DMS 273 treated with DMSO at 0.1 percent for 48 hours (cell line): ENCODE data around the gene CGB5.

Source experiments
- DNase-seq: peaks from one replicate; lab custom pipeline; 2025; lab: John Stamatoyannopoulos, UW

CGB5 gene

DNA sequence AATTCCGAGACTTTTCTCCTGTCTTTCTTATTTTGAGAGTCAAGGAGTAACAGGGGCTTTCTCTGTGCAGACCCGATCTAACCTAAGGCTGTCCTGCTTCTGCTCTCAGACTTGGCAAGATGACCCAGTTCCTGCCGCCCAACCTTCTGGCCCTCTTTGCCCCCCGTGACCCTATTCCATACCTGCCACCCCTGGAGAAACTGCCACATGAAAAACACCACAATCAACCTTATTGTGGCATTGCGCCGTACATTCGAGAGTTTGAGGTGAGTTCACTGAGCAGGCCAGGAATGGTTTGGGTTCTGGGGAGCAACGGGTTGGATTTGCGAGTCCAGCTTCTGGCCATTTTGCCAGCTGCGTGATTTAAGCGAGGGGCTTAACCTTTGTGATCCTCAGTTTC lies 42.6 kb downstream of the CGB5 start:
- no peak for DNase-seq

DNA sequence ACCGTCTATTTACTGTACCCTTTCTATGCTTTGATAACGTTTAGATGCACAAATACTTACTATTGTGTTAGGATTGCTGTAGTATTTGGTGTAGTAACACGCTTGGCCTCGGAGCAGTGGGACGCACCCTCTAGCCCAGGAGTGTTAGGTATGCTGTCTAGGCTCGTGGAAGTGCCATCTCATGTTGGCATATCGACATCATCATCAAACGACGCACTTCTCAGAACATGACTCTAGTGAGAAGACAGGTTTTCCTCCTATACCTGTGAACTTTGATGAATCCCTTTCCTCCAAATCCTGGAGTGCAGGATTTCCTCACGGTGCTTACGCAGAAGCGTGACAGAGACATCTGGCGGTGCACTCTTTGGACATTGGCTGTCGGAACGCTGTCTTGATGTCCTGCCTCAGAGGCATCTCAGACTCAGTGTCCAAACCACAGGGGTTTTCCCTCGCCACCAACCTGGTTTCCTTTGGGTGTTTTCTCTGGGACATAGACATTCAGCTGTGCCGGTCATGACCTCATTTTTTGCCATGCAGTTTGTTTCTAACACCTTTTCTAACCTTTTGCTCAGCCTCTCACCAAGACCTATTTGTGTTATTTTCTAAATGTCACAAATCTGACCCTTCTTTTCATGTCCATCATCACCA lies 47.9 kb downstream of the CGB5 start:
- DNase-seq, result no peak

DNA sequence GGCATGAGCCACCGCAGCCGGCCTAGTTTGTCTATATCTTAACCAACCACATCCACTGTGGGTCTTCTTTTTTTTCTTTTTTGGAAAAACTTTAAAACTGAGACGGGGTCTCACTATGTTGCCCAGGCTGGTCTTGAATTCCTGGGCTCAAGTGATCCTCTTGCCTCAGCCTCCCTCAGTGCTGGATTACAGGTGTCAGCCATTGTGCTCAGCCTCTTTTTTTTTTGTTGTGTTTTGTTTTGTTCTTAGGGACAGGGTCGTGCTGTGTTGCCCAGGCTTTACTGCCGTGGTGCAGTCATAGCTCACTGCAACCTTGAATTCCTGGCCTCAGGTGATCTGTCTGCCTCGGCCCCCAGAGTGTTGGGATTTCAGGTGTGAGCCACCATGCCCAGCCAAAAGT lies 49.0 kb downstream of the CGB5 start:
- DNase-seq, result no peak
